Lower leg skin (tissue), 3 donors: ENCODE data around the gene RCN2.

Experiments
- POLR2A ChIP-seq, 2 donors: fragments of 450-650 bp; IDR thresholded peaks; one replicate each; pipeline ENCODE4 v1.6.1; 2016 to 2017; ENCODE audit warnings: antibody characterized with exemption in 2 of 2, mild to moderate bottlenecking in 1 of 2, moderate library complexity in 1 of 2
- TF ChIP-seq, protein P1 (sequence below), 3 donors: fragments of 450-650 bp; IDR thresholded peaks; one replicate each; pipeline ENCODE4 v1.5.1; 2016; ENCODE audit warnings: antibody characterized with exemption in 3 of 3, mild to moderate bottlenecking in 3 of 3, moderate library complexity in 2 of 3

- TF ChIP-seq, protein P1, sequence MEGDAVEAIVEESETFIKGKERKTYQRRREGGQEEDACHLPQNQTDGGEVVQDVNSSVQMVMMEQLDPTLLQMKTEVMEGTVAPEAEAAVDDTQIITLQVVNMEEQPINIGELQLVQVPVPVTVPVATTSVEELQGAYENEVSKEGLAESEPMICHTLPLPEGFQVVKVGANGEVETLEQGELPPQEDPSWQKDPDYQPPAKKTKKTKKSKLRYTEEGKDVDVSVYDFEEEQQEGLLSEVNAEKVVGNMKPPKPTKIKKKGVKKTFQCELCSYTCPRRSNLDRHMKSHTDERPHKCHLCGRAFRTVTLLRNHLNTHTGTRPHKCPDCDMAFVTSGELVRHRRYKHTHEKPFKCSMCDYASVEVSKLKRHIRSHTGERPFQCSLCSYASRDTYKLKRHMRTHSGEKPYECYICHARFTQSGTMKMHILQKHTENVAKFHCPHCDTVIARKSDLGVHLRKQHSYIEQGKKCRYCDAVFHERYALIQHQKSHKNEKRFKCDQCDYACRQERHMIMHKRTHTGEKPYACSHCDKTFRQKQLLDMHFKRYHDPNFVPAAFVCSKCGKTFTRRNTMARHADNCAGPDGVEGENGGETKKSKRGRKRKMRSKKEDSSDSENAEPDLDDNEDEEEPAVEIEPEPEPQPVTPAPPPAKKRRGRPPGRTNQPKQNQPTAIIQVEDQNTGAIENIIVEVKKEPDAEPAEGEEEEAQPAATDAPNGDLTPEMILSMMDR (IDR thresholded peaks at IDR 0.05) = no peak
- no peak for TF ChIP-seq POLR2A (IDR thresholded peaks at IDR 0.05)
Measured at GRCh38 chr15:76916369-76916768, 15.2 kb upstream of the RCN2 start.
